Right lobe of liver (tissue), 4 donors: Measurements from ENCODE around the gene LITAF.

Experiments
- CTCF ChIP-seq, 4 donors: fragments of 200-600 bp in 3 of 4; fragments of 450-650 bp in 1 of 4; IDR thresholded peaks; one replicate each; pipeline versions ENCODE4 v1.5.1 to v1.8.0; 2016 to 2022; ENCODE audit warnings: antibody characterized with exemption in 4 of 4, mild to moderate bottlenecking in 2 of 4
- POLR2A ChIP-seq: fragments of 450-650 bp; IDR thresholded peaks from one replicate; pipeline ENCODE4 v1.6.1; 2017; ENCODE audit warnings: antibody characterized with exemption, mild to moderate bottlenecking
- donor health status: DM: no; HTN: no; CAD: no.
- donor health status: DM: no; HTN: no; CAD: no.
- donor health status: DM: no; HTN: yes; CAD: no.

DNA sequence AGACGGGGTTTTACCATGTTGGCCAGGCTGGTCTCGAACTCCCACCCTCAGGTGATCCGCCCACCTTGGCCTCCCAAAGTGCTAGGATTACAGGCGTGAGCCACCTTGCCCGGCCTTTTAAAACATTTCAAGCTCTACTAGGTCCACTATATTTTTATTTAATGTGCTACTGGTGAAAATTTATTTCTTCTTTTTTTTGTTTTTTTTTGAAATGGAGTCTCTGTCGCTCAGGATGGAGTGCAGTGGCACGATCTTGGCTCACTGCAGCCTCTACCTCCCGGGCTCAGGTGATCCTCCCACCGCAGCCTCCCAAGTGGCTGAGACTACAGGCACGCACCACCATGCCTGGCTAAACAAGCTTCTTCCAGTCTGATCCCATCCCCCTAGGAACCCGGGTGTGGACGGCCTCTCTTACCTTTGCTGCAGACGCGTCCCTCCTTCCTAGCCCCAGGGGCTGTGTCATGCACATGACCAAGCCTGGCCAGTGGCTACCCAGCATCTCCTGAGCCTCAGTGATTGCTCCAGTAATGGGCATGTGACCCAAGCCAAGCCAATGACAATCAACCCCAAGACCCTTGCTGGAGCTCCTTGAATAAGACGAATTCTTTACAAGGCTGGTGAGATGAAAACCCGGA lies 40.1 kb upstream of the LITAF start:
- TF ChIP-seq CTCF (IDR thresholded peaks at IDR 0.05), result no peak
- TF ChIP-seq POLR2A, result no peak
